ENCODE data around the gene LSM14A.

Gene LSM14A

DNA sequence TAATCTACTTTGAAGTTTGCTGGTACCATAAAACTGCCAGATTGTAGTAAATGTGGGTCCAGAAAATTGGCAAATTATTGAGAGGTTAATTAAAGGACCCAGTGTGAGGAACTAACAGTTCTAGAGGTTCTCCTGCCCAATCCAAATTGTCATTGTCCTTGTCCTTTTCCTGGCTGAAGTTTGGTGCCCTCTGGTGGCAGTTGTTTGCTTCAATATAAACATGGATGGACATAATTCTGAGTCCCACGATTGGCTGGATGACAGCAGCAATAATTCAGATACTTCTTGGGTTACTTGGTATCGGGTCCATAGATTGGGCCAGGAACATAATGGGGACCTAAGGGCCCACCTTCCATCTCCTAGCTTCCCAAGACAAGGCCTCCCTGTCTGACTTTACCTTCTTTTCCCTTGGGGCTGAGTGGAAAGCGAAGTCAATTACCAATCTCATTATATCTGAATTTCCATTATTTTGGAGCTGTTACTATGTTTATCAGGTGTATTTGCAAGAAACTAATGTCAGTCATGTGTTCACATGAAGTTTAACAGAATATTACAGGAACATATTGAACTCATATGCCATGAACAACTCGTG is 48.3 kb downstream of the LSM14A start:
- H3K4me3 ChIP-seq (ENCODE audit: low read length): no peak overlapping the region
- H3K27me3 ChIP-seq (ENCODE audit: insufficient read depth, low read length): no peaks in the 10 kb centered on the region
- H3K4me1 ChIP-seq (ENCODE audit: insufficient read depth, low read length): peaks cover 12% of the 10 kb centered on the region
- no peak overlapping the region for H3K27ac ChIP-seq (ENCODE audit: low read length)
- H3K9ac ChIP-seq (ENCODE audit: low read depth, low read length): no peak overlapping the region
- no peaks in the 10 kb centered on the region for H3K9me3 ChIP-seq (ENCODE audit: insufficient read depth, low read depth, low read length)
- peaks cover 85% of the 10 kb centered on the region for H3K36me3 ChIP-seq (ENCODE audit: insufficient read depth, low read depth, low read length)

DNA sequence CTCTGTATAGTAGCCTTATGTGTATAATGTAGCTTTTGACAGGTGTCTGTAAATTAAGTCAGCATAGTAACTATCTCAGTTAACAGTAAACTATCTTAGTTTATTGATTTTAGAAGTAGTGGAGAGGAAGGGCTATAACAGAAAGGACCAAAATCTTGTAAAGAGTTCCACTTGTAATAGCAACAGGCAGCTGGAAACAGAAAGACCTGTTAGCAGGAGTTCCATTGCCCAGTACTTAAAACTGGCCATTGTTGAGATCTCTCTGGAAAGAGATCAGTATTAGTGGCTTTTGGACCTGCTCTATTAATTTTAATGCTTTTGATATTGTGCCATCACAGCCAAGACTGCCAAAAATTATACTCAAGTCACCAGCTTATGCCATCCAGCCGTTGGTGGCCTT is 50.1 kb downstream of the LSM14A start:
- no peak overlapping the region for H3K4me3 ChIP-seq (ENCODE audit: low read length)
- H3K27me3 ChIP-seq (ENCODE audit: insufficient read depth, low read length): no peaks in the 10 kb centered on the region
- peaks cover 16% of the 10 kb centered on the region for H3K4me1 ChIP-seq (ENCODE audit: insufficient read depth, low read length)
- H3K27ac ChIP-seq (ENCODE audit: low read length): no peak overlapping the region
- H3K9ac ChIP-seq (ENCODE audit: low read depth, low read length): no peak overlapping the region
- H3K9me3 ChIP-seq (ENCODE audit: insufficient read depth, low read depth, low read length): no peaks in the 10 kb centered on the region
- peaks cover 94% of the 10 kb centered on the region for H3K36me3 ChIP-seq (ENCODE audit: insufficient read depth, low read depth, low read length)

DNA sequence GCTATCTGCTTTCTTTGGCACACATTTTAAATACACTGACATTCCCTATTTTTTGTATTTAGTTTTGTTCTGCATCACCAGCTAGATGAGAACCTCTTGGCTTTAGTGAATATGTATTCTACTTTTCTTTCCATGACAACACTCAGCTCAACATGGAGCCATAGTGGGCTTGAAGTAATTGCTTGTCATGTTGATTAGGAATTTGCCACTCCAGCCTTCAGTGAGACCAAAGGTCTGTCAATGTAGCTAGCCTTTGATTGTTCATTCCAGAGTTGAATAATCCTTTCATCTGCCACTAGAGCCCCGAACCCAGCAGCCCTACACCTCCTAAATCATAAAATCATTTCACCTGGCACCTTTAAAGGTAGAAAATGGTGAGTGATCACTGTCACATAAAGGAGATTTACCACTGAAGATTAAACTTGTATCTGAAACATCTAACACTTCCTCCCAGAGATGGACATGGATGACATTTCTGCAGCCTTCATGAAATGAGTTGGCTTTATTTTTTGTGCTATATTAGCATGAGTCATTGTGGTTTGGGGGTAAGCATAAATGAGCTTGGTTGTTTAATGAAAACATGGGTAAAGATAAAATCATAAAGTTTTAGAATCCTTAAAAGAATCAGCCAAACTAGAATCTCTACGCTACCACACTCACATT is 52.8 kb downstream of the LSM14A start:
- H3K36me3 ChIP-seq (ENCODE audit: insufficient read depth, low read depth, low read length): peaks cover 98% of the 10 kb centered on the region
- H3K9me3 ChIP-seq (ENCODE audit: insufficient read depth, low read depth, low read length): no peaks in the 10 kb centered on the region
- peak overlapping the region; percentile 45 for H3K4me3 ChIP-seq (ENCODE audit: low read length)
- H3K9ac ChIP-seq (ENCODE audit: low read depth, low read length): no peak overlapping the region
- H3K27ac ChIP-seq (ENCODE audit: low read length): no peak overlapping the region
- peaks cover 16% of the 10 kb centered on the region for H3K4me1 ChIP-seq (ENCODE audit: insufficient read depth, low read length)
- no peaks in the 10 kb centered on the region for H3K27me3 ChIP-seq (ENCODE audit: insufficient read depth, low read length)

DNA sequence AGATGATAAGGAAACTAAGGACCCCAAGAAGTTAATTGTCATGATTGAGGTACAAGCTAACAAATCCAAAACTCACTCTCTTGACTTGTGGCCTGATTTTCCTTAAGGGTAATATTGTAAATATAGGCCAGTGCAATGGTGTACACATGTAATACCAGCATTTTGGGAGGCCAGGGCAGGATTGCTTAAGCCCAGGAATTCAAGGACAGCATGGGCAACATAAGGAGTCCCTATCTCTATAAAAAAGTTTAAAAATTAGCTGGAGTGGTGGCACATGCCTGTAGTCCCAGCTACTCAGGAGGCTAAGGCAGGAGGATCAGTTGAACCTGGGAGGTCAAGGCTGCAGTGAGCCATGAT is 53.3 kb downstream of the LSM14A start:
- Histone ChIP-seq H3K27me3 (ENCODE audit: insufficient read depth, low read length) (no peaks in the 10 kb centered on the region), H3K36me3 (ENCODE audit: insufficient read depth, low read depth, low read length) (peaks cover 99% of the 10 kb centered on the region), H3K4me1 (ENCODE audit: insufficient read depth, low read length) (peaks cover 20% of the 10 kb centered on the region), H3K9ac (ENCODE audit: low read depth, low read length) (no peak overlapping the region), H3K4me3 (ENCODE audit: low read length) (0 out of 2 replicates have a peak overlapping the region, but pooled peaks have one; percentile 14), H3K9me3 (ENCODE audit: insufficient read depth, low read depth, low read length) (no peaks in the 10 kb centered on the region), H3K27ac (ENCODE audit: low read length) (no peak overlapping the region)

DNA sequence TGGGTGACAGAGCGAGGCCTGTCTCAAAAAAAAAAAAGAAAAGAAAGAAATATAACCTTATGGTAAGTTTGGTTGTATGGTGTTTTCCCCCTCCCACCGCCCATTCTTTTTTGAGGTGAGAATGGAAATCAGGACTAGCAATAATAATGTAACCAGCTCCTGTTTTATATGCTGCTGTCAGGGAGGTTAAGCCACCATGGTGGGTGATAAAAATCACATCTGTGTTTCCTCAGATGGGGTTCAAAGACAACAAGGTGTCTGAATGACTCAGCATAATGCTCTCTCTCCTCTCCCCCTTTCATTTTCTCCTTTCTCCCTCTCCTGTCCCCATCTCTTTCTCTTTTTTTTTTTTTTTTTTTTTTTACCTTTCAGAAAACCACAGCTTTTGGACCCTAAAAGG is 53.7 kb downstream of the LSM14A start:
- H3K4me1 ChIP-seq (ENCODE audit: insufficient read depth, low read length): peaks cover 23% of the 10 kb centered on the region
- H3K27ac ChIP-seq (ENCODE audit: low read length): no peak overlapping the region
- H3K9ac ChIP-seq (ENCODE audit: low read depth, low read length): no peak overlapping the region; the same call in 1 of the 2 replicates
- H3K9me3 ChIP-seq (ENCODE audit: insufficient read depth, low read depth, low read length): no peaks in the 10 kb centered on the region
- H3K36me3 ChIP-seq (ENCODE audit: insufficient read depth, low read depth, low read length): peaks cover 96% of the 10 kb centered on the region
- no peaks in the 10 kb centered on the region for H3K27me3 ChIP-seq (ENCODE audit: insufficient read depth, low read length)
- H3K4me3 ChIP-seq (ENCODE audit: low read length): no peak overlapping the region

DNA sequence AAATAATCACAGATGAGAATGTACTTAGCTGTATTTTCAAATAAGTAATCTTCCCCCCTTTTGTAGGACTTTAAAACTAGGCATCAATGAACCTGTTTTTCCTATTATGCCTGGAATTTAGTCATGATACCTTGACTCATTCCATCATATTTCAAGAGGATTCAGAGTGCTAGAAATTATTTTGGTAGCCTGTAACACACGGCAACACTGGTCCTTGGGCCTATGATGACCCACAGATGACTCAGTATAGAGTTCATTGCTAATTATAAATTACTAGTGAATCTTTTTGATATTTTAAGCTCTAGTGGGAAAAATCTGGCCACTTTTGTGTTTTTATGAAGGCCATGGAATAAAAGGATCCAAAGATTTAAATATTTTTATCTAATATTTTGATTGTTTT is 56.0 kb downstream of the LSM14A start:
- H3K4me1 ChIP-seq (ENCODE audit: insufficient read depth, low read length): peaks cover 29% of the 10 kb centered on the region
- no peaks in the 10 kb centered on the region for H3K9me3 ChIP-seq (ENCODE audit: insufficient read depth, low read depth, low read length)
- no peak overlapping the region for H3K9ac ChIP-seq (ENCODE audit: low read depth, low read length)
- no peaks in the 10 kb centered on the region for H3K27me3 ChIP-seq (ENCODE audit: insufficient read depth, low read length)
- H3K4me3 ChIP-seq (ENCODE audit: low read length): no peak overlapping the region
- H3K36me3 ChIP-seq (ENCODE audit: insufficient read depth, low read depth, low read length): peaks cover 73% of the 10 kb centered on the region
- H3K27ac ChIP-seq (ENCODE audit: low read length): no peak overlapping the region

DNA sequence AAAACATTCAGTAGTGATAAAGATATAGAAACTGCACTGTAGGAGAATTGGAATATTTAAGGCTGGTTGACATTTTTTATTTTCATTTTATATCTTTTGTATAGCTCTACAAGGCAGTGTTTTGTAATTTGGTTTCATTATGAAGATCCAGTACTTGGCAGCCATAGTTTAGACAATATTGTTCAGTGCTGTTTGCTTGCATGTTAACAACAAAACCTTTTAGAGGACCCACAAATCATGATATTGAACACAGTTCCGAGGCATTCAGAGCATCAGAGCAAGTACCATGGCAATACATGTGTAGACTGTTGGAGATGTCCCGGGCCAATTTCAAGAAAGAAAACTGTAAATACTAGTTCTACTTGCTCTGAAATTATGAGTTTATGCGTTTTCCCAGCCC is 56.5 kb downstream of the LSM14A start:
- no peak overlapping the region for H3K27ac ChIP-seq (ENCODE audit: low read length)

DNA sequence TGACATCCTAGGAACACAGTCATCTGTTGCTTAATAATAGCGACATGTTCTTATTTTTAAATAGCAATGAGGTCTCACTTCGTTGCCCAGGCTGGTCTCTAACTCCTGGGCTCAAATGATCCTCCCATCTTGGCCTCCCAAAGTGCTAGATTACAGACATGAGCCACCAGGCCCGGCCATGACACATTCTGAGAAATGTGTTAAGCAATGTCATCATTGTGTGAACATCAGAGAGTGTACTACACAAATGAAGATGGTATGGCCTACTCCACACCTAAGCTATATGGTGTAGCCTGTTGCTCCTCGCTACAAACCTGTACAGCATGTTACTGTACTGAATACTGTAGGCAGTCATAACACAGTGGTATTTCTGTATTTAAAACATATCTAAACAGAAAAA is 57.4 kb downstream of the LSM14A start:
- Histone ChIP-seq H3K27ac (ENCODE audit: low read length) (no peak overlapping the region), H3K27me3 (ENCODE audit: insufficient read depth, low read length) (no peaks in the 10 kb centered on the region), H3K9me3 (ENCODE audit: insufficient read depth, low read depth, low read length) (no peaks in the 10 kb centered on the region), H3K36me3 (ENCODE audit: insufficient read depth, low read depth, low read length) (peaks cover 60% of the 10 kb centered on the region), H3K4me3 (ENCODE audit: low read length) (no peak overlapping the region), H3K9ac (ENCODE audit: low read depth, low read length) (no peak overlapping the region), H3K4me1 (ENCODE audit: insufficient read depth, low read length) (peaks cover 23% of the 10 kb centered on the region)

More for the DNA sequence above, 56.5 kb downstream of the LSM14A start:
- no peak overlapping the region for H3K9ac ChIP-seq (ENCODE audit: low read depth, low read length)
- peaks cover 29% of the 10 kb centered on the region for H3K4me1 ChIP-seq (ENCODE audit: insufficient read depth, low read length)
- H3K4me3 ChIP-seq (ENCODE audit: low read length): no peak overlapping the region
- H3K36me3 ChIP-seq (ENCODE audit: insufficient read depth, low read depth, low read length): peaks cover 68% of the 10 kb centered on the region
- H3K9me3 ChIP-seq (ENCODE audit: insufficient read depth, low read depth, low read length): no peaks in the 10 kb centered on the region
- H3K27me3 ChIP-seq (ENCODE audit: insufficient read depth, low read length): no peaks in the 10 kb centered on the region

DNA sequence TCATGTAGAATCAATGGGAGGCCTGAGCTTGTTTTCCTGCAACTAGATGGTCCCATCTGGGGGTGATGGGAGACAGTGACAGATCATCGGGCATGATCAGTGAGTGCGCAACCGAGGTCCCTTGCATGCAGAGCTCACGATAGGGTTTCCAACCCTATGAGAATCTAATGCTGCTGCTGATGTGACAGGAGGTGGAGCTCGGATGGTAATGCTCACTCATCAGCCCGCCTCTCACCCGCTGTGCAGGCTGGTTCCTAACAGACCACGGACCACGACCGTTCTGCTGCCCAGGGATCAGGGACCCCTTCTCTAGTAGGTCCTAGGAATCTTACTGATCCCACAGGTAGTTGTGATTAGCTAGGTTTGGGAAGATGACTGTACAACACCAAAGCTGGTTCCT is 58.5 kb downstream of the LSM14A start:
- Histone ChIP-seq H3K9ac (ENCODE audit: low read depth, low read length) (no peak overlapping the region), H3K27me3 (ENCODE audit: insufficient read depth, low read length) (no peaks in the 10 kb centered on the region), H3K36me3 (ENCODE audit: insufficient read depth, low read depth, low read length) (peaks cover 49% of the 10 kb centered on the region), H3K27ac (ENCODE audit: low read length) (no peak overlapping the region), H3K4me1 (ENCODE audit: insufficient read depth, low read length) (peaks cover 16% of the 10 kb centered on the region), H3K4me3 (ENCODE audit: low read length) (0 out of 2 replicates have a peak overlapping the region, but pooled peaks have one; percentile 3), H3K9me3 (ENCODE audit: insufficient read depth, low read depth, low read length) (no peaks in the 10 kb centered on the region)

DNA sequence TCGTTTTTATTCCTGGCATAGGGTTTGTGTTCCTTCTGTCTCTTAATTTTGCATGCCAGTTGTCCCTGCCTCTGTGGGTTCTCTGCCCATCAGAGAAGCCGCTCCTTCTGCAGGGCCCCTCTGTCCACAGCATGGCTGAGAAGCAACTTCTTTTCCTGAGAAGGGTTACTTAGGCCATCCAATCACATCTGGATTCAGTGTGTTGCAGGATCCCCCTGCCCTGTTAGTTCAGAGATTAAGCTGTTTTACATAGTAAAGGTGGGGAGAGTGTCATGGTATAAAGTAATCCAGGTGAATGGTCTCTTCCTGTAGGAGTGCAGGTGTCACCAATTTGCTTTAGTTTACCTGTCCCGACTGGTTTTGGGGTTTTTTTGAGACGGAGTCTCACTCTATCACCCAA is 59.1 kb downstream of the LSM14A start:
- no peaks in the 10 kb centered on the region for H3K9me3 ChIP-seq (ENCODE audit: insufficient read depth, low read depth, low read length)
- no peak overlapping the region for H3K9ac ChIP-seq (ENCODE audit: low read depth, low read length)
- H3K4me3 ChIP-seq (ENCODE audit: low read length): 0 out of 2 replicates have a peak overlapping the region, but pooled peaks have one; percentile 3
- H3K36me3 ChIP-seq (ENCODE audit: insufficient read depth, low read depth, low read length): peaks cover 43% of the 10 kb centered on the region
- H3K4me1 ChIP-seq (ENCODE audit: insufficient read depth, low read length): peaks cover 15% of the 10 kb centered on the region
- H3K27ac ChIP-seq (ENCODE audit: low read length): no peak overlapping the region
- H3K27me3 ChIP-seq (ENCODE audit: insufficient read depth, low read length): no peaks in the 10 kb centered on the region

DNA sequence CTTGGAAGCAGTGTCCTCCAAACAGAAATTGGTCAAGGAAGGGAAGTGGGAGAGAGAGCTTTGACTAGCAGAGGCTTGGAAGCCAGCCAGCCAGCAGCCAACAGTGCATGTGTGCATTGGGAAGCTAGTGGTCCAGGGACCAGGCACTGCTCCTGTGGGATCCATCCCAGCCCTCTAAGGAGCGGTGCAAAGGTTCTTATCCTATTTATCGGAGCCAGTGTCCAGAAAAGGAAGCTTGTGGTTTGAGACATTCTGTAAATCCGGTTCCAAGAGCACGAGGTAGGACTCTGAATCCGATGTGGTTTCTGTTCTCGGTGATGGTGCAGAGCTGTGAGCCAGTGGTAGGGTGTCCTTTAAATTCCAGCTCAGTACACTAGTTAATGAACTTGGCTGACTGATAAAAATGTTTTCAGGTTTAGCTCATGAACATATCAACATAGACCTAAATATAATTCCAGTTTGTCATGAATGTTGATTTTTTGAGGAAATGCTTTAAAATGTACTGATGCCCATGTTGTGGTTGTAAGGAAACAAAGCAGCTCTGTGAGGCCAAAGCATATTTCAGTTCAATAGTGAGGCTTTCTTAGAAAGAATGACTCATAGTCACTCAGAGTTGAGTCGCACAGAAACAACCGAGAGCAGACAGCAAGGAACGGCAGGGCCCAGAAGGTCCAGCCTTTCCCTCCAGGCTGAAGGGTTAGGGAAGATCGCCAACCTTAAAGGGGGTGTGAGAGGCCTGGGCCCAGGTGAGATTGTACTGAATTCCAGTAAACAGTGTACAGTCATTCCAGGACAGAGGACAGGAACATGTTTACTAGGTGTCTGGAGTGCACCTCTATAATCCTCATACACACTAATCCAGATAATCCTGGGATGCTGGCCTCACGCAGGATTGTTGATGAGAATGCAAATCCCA is 60.5 kb downstream of the LSM14A start:
- no peak overlapping the region for H3K4me3 ChIP-seq (ENCODE audit: low read length)

More for the DNA sequence above, 60.5 kb downstream of the LSM14A start:
- Histone ChIP-seq H3K36me3 (ENCODE audit: insufficient read depth, low read depth, low read length) (peaks cover 29% of the 10 kb centered on the region), H3K27me3 (ENCODE audit: insufficient read depth, low read length) (no peaks in the 10 kb centered on the region), H3K9me3 (ENCODE audit: insufficient read depth, low read depth, low read length) (no peaks in the 10 kb centered on the region), H3K27ac (ENCODE audit: low read length) (no peak overlapping the region), H3K9ac (ENCODE audit: low read depth, low read length) (0 out of 2 replicates have a peak overlapping the region, but pooled peaks have one; percentile 25), H3K4me1 (ENCODE audit: insufficient read depth, low read length) (peaks cover 19% of the 10 kb centered on the region)
